Measurements from ENCODE around the gene ARID5B.

The ARID5B gene

DNA sequence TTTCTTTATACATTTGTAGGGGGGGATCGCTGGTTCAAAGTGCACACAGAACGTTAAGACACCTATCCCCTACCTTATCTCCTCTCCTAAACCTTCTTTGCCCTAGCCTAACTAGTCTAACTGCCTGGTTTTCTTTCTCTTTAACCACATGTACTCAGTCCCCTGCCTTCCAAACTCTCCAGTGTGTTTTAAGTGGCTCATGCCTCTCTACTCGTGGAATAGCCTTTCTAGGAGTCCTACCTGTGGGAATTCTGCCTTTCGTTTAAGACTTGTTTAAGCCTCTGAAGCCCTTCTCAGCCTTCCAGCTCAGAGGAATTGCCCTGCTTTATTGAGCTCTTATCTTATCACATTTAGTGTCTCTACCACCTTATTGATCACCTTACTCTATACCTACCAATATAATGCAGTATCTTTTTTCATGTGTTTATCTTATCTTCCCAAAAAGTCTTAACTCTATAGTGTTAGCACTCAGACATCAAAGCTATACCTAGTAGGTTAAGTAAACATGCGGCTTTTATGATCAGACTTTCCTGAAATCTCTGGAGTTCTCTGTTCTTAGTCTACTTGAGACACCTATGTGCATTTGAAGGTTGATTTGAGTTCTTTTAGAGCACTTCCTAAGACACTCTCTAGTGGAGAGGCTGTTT is 50.7 kb downstream of the ARID5B start:
- DNase-seq (ENCODE audit: extremely low read depth, low read depth): no peak
- TF ChIP-seq, protein P1, sequence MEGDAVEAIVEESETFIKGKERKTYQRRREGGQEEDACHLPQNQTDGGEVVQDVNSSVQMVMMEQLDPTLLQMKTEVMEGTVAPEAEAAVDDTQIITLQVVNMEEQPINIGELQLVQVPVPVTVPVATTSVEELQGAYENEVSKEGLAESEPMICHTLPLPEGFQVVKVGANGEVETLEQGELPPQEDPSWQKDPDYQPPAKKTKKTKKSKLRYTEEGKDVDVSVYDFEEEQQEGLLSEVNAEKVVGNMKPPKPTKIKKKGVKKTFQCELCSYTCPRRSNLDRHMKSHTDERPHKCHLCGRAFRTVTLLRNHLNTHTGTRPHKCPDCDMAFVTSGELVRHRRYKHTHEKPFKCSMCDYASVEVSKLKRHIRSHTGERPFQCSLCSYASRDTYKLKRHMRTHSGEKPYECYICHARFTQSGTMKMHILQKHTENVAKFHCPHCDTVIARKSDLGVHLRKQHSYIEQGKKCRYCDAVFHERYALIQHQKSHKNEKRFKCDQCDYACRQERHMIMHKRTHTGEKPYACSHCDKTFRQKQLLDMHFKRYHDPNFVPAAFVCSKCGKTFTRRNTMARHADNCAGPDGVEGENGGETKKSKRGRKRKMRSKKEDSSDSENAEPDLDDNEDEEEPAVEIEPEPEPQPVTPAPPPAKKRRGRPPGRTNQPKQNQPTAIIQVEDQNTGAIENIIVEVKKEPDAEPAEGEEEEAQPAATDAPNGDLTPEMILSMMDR (IDR thresholded peaks at IDR 0.05; ENCODE audit: low read depth, low read length): no peak

DNA sequence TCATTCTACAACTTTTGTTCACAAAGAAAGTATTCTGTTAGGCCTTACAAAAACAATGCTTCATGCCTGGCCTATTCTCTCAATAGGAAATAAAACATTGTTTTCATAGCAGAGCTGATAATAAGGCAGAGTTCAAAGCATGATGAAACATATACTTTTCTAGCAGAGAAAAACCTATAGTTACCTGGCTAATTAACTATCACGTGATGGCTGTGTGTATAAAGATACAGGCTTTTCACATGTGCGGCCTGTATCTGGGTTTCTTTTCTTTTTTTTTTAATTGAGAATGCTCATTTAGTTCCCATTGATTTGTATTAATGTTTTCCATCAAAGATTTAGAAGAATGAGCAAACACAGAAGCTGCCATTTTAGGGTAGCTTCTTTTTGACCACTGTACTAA is 51.7 kb downstream of the ARID5B start:
- TF ChIP-seq, protein P1 (IDR thresholded peaks at IDR 0.05; ENCODE audit: low read depth, low read length): no peak
- no peak for DNase-seq (ENCODE audit: extremely low read depth, low read depth)

DNA sequence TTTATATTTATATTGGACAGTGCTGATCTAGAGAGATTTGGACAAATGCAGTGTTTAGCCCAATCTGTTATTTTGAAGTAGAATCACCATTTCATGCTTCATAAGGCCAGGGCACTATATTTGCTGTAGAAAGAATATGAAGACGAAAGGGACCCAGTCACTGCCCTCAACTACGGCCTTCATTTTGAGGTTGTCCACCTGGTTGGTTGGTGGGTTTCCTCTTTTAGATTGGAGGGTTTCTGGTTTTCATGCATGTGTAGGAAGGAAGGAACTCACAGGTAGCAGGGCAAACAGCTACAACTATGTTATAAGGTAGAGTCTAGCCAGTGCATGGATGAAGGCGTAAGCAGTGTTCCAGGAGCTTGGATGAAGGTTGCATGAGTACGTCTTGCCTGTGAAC is 56.3 kb downstream of the ARID5B start:
- TF ChIP-seq, protein P1 (IDR thresholded peaks at IDR 0.05; ENCODE audit: low read depth, low read length): no peak
- DNase-seq (ENCODE audit: extremely low read depth, low read depth): no peak

DNA sequence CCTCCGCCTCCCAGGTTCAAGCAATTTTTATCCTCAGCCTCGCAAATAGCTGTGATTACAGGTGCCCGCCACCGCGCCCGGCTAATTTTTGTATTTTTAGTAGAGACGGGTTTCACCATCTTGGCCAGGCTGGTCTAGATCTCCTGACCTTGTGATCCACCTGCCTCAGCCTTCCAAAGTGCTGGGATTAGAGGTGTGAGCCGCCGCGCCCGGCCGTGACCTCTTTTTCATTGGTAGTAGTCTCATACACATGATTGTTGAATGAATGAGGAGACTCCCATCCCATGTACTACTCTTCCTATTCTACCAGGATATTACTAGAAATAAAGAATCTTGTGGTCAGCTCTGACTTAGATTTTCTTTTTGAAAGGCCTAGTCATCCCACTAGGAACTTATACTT is 56.8 kb downstream of the ARID5B start:
- TF ChIP-seq, protein P1 (IDR thresholded peaks at IDR 0.05; ENCODE audit: low read depth, low read length): no peak
- no peak for DNase-seq (ENCODE audit: extremely low read depth, low read depth)

DNA sequence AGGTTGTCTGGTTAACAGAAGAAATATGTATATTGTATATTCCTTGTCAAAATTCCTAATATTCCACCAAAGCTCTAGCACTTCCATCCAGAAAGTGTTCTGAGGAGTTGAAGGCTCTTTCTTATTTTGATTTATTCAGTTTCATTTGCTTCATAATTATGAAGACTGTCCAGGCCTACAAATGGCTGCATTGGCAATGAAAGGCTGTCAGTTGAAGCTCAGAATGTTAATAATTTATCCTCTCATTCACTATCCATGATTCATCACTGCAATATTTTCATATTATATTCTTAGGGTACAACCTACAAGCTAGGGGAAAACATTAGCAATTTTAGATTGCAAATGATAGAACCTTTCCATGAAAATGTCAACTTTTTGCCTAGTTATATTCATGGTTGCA is 57.3 kb downstream of the ARID5B start:
- no peak for DNase-seq (ENCODE audit: extremely low read depth, low read depth)
- TF ChIP-seq, protein P1 (IDR thresholded peaks at IDR 0.05; ENCODE audit: low read depth, low read length): no peak

DNA sequence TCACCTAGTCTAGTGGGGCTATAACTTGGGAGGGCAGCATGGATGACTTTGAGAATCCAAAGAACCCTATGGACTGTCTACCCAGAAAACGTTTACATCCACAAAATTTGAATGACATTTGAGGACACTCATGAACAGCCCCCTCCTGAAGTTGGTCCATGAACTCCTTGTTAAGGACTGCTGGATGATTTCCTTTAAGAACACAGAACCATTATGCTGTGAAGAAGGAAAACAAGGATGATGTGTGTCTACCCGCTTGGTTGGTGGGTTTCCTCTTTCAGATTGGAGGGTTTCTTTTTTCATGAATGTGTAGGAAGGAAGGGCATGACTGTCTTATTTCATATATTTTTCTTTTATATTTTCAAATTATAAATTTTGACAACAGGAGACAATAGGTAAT is 58.3 kb downstream of the ARID5B start:
- TF ChIP-seq, protein P1 (IDR thresholded peaks at IDR 0.05; ENCODE audit: low read depth, low read length): no peak
- no peak for DNase-seq (ENCODE audit: extremely low read depth, low read depth)

DNA sequence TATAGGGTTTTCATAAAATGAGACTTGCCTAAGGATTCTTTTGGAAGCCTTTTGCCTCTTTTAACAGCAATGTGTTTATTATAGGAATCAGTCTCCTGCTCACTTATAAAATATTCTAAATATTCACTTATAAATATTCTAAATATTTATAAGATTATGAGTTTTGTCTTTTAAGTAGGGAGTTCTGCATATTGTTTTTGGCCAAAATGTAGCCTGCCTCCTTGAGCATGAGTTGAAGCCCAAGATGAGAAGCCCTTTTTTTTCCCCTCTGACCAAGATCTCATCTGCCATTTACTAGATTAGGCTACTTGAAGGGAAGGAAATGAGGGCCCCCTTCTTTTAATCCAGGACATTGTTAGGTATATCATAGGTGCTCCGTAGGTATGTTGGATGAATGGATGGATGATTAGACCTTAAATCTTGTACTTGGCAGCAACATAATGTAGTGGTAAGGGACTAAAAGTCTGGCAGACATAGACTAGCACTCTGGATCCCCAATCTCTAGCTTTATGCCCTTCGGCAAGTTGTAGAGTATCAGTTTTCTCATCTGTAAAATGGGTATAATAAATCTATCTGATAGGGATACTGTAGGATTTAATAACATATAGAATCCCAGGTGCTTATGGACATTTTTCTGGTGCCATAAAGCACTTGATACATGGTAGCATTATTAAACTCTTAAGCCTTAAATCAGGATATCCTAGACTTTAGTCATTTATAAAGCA is 59.1 kb downstream of the ARID5B start:
- TF ChIP-seq, protein P1 (IDR thresholded peaks at IDR 0.05; ENCODE audit: low read depth, low read length): no peak
- no peak for DNase-seq (ENCODE audit: extremely low read depth, low read depth)
